Caki2 (cell line): ENCODE results near the gene ZNF19. TPM values are rescaled to one million over a fixed set of nuclear protein-coding genes. Genes with fewer than 3 reads are reported as not detected.

Experiments
- DNase-seq: peaks from one replicate; pipeline ENCODE4 v3.0.0-alpha.2; 2015; ENCODE audit warnings: low read depth
- in situ Hi-C: cut with HindIII; loops from 2 replicates; pipeline ENCODE4 v1.10.0; 2016; ENCODE audit warnings: low sequenced_read_pairs, low pct_unique_long_range_greater_than_20kb, mixed read lengths
- total RNA-seq: library from RNA; depleted of rRNA; stranded (reverse); fragments of >200 nt; shearing (Covaris generic); gene quantifications from 2 replicates; pipeline ENCODE4 v1.2.3, GENCODE V29; 2014; ENCODE audit warnings: low replicate concordance

Gene ZNF19
- total RNA-seq, 1 experiment from 2014 or later, result 0.98 TPM

DNA sequence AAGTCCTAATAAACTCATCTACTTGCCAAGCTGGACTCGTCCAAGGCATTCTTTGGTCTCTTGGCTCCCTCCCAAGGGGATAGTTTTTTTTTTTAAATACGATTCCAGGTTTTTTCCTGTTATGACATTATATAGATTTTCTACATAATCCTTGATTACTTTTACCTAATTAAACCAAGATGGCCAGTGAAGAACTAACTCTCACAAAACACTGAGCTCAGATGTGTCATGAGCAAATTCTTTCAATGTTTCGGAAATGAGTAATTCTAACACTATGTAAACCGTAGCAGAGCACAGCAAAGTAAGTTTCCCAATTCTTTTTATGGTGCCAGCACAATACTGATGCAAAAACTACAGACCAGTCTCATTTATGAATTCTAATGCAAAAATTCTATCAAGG is 28.9 kb downstream of the ZNF19 start:
- DNase-seq, result no peak
- in situ Hi-C loops, result no loop called here

DNA sequence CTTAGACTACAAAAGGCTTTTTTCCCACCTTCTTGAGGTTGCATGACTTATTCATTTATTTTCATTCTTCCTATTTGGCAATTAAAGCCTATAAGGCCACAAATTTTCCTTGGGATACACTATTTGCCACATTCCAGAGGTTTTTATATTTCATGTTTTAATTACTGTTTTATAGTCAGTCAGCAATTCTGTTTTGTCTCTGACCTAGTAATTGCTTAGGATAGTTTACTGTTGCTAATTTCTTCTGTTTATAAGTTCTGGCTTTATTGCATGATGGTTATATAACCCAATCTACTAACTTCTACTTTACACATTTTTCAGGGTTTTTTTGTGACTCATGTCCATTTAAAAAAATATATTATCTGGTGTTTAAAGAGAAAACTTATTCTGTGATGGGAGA is 29.6 kb downstream of the ZNF19 start:
- DNase-seq, result no peak
- in situ Hi-C loops, result no loop called here

DNA sequence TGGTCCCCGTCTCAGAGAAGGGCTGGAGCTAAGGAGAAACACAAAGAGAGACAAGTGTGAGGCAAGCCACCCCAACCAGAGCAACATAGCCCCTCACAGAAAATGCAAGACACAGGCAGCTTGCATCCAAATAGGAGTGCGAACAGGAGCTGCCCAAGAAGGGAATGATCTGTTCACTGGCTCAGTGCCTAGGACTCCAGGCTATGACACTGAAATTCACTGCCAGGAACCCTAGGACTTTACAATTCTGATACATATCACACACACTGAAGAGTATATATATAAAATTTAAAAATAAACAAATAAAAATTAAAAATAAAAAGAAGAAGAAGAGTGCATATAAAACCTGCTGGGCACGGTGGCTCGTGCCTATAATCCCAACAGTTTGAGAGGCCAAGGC is 32.3 kb downstream of the ZNF19 start:
- in situ Hi-C loops, result no loop called here
- no peak for DNase-seq

DNA sequence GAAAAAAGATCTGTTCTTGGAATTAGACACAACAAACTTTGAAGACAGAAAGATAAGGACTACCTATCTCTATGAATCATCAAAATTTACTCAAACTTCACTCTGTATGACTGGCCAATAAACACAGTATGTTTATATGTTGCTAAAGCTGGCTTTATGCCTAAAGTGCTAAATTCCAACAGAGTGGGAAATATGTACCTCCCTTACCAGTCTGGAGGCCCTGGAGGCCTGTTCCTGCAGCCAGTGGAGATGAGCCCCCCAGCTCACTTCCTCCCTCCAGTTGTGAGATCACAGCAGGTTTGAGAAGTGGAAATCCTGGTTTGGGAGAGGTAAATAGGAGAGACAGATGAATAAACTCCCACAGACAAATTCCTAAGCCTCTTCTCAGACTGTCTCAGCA is 36.1 kb downstream of the ZNF19 start:
- in situ Hi-C loops, result no loop called here
- DNase-seq, result no peak

DNA sequence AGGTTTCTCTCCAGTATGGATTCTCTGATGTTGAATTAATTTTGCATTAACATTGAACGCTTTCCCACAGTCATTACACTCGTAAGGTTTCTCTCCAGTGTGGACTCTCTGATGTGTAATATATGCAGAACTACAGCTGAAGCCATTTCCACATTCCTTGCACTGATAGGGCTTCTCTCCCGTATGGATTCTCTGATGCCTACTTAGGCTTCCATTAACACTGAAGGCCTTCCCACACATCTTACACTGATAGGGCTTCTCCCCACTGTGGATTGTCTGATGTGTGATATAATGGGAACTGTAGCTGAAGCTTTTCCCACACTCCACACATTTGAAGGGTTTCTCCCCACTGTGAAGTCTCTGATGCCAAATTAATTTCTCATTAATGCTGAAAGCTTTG is 40.1 kb downstream of the ZNF19 start:
- DNase-seq, result no peak
- in situ Hi-C loops, result no loop called here

DNA sequence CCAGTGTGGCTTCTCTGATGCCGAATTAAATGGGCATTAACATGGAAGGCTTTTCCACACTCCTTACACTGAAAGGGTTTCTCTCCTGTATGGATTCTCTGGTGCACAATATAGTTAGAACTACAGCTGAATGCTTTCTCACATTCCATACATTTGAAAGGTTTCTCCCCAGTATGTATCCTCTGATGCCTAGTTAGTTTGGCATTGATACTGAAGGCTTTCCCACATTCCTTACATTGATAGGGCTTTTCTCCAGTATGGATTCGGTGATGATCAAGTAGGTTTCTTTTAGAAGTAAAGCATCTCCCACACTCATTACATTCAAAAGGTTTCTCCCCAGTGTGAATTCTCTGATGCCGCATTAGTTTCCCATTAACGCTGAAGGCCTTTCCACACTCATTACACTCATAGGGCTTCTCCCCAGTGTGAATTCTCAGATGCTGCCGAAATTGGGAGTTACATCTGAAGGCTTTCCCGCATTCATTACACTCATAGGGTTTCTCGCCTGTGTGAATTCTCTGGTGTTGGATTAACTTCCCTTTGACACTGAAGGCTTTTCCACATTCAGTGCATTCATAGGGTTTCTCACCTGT is 40.8 kb downstream of the ZNF19 start:
- DNase-seq, result peak; percentile 9
- in situ Hi-C loops, result no loop called here

DNA sequence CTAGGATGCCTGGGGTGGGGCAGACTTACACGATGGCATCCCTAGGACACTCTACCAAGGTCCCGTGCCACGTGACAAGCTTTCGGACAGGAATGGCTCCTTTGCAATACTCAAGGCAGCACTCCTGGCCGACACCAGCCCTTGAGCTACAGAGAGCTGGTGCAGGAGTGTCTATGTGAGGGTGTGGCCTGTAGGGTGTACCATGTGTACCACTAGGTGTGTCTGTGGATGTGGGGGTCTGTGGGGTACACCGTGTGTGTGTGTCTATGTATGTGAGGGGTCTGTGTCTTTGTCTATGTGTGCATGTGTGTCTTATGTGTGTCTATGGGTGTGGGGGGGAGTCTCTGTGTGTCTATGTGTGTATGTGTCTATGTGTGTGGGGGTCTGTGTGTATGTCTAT is 45.4 kb downstream of the ZNF19 start:
- in situ Hi-C loops, result no loop called here
- DNase-seq, result no peak

DNA sequence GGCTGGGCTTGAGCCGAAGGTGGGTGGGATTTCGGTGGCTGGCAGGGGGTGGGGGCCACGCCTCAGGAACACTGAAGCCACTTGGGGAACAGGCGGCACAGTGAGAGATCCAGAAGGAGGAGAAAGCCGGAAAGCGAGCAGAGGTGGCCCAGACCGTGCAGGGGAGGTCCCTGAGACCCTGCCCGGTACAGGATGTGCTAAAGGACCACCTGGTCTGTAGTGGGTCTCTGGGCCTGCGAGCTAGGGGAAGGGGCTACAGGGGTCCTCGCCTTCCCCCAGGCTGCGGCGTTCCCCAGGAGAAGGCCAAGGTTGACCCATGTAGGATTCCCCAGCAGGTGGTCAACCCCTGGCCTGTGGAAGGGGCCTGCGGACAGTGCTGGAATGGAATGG is 47.1 kb downstream of the ZNF19 start, which contains the start of gene TLE7:
TSS of gene TLE7 (minus strand) at position 4 of the 390 bp plus-strand sequence. CDS start 8,730 bp downstream, outside the sequence.
- in situ Hi-C loops, result no loop called here
- no peak for DNase-seq

DNA sequence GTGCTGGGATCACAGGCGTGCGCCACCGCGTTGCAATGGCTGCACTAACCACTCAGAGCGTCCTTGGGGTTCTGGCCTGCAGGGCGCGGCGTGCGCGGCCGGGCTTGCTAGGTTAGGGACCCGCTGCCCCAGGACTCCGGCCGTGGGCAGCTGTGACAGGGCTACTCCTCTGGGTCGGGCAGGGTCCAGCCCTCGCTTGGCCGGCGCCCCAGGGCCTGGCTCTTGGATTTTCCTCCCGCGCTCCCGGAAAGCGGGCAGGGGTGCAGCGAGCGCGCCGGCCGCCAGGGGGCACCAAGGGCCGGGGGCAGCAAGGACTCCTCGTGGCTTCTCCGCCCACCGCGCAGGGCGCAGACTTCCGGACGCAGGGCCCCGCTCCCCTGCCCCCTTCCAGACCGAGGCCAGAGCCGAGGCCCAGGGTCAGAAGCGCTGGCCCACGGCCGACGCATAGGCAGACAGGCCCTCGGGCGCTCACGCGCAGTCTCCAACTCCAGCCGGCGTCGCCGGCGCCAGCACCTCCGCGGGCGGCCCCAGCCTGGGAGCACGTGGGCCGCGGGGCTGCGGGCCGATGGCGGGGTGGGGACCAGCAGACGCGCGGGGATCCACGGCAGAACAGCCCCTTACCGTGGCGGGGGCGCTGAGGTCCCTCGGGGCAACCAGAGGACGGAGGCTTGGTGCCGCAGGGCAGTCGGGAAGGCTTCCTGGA is 47.6 kb downstream of the ZNF19 start:
- no peak for DNase-seq
- in situ Hi-C loops, result no loop called here

DNA sequence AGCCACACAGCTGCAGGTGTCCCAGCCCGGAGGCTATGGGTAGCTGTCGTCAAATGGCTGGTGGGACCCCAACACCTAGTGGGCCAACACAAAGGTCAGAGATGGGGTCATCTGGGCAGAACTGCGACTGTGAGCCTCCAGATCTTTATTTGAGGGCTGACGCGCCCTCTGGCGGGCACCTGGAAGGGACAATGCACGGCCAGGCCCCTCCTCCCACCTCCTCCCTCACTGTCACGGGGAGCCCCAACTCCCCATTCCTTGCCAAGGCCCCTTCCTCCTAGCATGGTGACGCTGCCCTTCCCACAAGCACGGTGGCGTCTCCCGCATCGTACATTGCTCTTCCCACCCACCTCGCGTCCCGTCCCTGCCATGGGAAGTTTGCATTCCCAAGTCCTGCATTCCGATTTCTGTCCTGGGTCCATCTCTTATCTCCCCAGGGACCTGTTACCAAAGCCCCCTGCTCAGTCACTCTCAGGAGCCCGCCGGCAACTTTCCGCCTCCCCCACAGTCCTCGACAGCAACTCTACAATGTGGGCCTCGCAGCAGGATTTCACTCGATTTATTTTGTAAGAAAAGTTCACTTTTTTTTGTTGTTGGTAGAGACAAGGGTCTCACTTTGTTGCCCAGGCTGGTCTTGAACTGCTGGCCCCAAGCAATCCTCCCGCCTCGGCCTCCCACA is 48.3 kb downstream of the ZNF19 start:
- no peak for DNase-seq
- in situ Hi-C loops, result no loop called here

DNA sequence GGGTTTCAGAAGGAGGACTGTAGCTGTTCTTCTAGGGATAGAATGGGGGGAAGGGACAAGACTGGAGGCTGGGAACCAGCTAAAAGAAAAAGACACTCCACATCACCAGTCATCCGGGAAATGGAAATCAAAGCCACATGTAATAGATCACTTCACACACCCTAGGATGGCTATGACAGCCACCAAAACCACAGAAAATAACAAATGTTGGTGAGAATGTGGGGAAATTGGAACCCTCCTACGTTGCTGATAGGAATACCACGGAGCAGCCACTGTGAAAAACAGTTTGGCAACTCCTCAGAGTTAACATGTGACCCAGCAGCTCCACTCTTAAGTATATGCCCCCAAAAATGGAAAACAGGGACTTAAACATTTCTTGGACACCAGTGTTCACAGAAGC is 49.6 kb downstream of the ZNF19 start:
- in situ Hi-C loops, result no loop called here

DNA sequence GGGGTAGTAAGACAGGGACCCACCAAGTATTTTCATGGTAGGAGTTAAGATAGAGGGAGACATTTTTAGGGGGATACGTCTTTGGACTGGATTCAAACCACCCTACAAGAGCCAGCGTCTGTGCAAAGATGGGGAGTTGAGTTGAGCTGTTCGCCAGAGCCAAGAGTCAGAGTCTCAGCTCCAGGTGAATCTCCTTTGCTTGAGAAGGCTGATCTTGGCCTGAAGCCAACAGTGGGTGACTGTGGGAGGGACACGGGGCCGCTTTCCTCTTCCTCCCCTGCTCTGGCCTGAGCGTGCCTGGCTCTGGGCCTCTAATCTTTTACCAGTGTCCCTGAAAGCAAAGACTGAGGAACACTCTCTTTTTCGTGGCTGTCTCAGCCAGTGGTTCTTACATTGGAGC is 52.7 kb downstream of the ZNF19 start:
- no peak for DNase-seq

More for the DNA sequence above, 49.6 kb downstream of the ZNF19 start:
- peak; percentile 14 for DNase-seq

DNA sequence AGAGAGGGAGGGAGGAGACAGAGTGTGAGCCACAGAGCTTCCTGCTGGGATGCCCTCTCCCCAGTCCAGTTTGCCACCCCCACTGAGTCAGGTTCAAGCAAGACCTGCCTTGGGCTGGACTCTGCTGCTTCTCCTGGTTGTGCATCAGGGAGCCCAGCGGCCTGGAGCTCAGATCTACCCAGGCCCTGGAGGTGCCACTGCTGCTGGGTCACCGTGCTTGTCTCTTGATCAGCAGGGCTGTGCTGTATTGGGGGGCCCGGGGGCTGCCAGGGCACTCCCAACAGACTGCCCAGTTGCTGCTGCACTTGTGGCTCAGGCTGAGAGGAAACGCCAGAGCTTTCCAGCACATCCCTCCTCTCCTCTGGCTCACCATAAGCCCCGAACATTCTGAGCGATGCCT is 56.2 kb downstream of the ZNF19 start:
- in situ Hi-C loops, result no loop called here

More for the DNA sequence above, 52.7 kb downstream of the ZNF19 start:
- in situ Hi-C loops, result no loop called here

DNA sequence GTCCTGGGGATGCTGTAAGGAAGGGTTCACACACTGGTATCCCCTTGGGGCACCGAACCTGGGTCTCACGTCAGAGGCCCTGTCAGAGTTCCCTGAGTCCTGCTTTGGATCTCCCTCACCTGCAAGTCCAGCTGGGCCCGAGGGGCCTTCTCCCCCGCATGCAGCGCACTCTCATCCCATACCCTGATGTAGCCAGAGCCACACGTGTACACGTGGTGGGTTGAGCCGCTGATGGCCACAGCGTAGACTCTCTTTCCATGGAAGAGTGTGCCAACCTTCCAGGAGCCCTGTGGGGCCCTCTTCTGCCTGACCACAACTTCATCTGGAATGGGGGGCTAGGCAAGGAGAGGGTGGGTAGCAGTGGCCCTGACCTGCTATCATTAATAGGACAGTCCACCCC is 57.1 kb downstream of the ZNF19 start:
- in situ Hi-C loops, result no loop called here

More for the DNA sequence above, 56.2 kb downstream of the ZNF19 start:
- DNase-seq, result no peak

DNA sequence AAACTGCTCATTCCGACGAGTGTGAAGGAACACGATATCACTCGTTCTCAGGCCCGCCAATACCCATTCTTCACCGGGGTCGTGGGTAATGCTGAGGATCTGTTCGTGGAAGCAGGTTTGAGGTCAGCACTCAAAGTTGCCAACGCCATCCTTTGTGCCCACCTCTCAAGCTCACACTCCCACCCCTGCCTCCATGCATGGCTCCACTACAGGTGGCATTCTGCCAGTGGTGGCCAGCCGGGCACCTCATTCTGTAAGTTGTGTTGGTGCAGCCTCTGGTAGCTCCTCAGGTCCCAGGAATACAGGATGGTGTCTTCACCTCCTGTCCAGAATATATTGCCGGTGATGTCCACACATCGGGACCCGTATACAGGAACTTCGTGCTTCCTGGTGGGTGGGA is 57.9 kb downstream of the ZNF19 start:
- DNase-seq, result no peak
- in situ Hi-C loops, result no loop called here

More for the DNA sequence above, 57.1 kb downstream of the ZNF19 start:
- no peak for DNase-seq

DNA sequence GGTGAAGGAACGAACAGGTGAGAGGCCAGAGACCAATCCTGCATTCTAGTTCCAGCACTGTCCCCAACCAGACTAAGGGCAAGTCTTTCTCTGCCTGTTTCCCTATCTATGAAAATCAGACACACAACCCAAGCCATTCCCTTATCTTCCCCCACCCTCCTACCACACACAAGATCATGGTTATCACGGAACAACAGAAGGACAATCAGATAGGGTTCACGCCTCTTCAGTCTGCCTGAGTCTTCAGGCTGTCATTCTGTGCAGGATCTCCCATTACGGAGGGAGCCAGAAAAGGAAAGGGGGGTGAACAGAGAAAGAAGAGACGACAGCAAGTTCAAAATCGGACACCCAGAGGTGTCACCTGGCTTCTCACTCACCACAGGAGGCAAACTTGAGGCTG is 58.4 kb downstream of the ZNF19 start:
- DNase-seq, result no peak
- in situ Hi-C loops, result no loop called here

DNA sequence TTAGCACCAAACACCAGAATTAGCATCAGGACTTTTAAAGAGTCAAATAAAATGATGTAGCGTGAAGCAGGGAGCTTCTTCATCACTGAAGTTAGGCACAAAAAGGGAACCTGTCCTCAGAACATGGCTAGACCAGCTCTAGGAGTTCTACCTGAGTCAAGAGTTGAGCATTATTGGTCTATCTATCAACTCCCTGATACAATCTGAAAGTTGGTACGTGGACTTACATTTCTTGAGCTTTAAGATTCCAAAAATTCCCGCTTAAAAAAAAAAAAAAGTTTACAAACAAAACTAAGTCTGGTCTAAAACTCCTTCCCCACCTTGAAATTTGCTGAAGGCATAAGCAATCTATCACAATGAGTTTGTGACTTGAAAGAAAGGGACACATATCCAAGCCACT is 59.5 kb downstream of the ZNF19 start:
- in situ Hi-C loops, result no loop called here
- DNase-seq, result no peak

DNA sequence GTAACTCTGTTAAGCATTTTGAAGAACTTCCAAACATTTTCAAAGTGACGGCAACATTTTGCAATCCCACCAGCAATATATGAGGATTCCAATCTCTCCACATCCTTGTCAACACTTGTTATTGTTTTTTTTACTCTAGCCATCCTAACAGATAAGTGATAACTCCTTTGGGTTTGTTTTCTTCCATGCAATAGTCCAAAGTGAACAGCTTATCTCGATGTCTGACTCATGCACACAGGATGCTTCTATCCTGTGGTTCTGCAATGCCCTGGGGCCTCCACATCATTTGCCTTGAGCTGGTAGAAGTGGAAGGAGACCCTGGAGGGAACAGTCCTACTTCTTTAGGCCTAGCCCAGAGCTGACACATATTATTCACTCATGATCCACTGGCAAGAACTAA is 60.2 kb downstream of the ZNF19 start:
- in situ Hi-C loops, result no loop called here
- no peak for DNase-seq

DNA sequence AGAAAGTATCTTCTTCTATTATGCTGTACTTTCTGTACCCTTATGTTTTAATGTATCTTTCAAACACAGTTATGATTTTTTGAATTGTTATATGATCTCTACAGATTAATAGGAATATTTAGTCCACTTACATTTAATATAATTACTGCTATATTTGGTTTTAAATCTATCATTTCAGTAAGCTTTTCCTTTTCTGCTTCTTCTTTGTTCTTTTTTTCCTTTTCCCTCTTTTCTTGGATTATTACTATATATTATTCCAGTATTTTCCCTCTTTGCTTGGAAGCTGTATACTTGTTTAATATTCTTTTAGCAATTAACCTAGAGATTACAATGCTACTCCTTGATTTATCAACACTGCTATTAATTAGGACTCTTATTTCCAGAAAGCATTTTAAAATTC is 60.7 kb downstream of the ZNF19 start:
- no peak for DNase-seq
- in situ Hi-C loops, result no loop called here
